Panc1 (cell line): ENCODE results near the gene USP24.

Experiments
- SIN3A ChIP-seq: IDR thresholded peaks from 2 replicates; pipeline ENCODE4 v1.6.1; 2012; ENCODE audit warnings: low read depth, mild to moderate bottlenecking, low read length, moderate library complexity, borderline replicate concordance; ENCODE audit not compliant: insufficient read depth
- TF ChIP-seq, protein P1 (sequence below): fragments of 450-650 bp; IDR thresholded peaks from 2 replicates; pipeline ENCODE4 v1.5.1; 2017; ENCODE audit warnings: mild to moderate bottlenecking

DNA sequence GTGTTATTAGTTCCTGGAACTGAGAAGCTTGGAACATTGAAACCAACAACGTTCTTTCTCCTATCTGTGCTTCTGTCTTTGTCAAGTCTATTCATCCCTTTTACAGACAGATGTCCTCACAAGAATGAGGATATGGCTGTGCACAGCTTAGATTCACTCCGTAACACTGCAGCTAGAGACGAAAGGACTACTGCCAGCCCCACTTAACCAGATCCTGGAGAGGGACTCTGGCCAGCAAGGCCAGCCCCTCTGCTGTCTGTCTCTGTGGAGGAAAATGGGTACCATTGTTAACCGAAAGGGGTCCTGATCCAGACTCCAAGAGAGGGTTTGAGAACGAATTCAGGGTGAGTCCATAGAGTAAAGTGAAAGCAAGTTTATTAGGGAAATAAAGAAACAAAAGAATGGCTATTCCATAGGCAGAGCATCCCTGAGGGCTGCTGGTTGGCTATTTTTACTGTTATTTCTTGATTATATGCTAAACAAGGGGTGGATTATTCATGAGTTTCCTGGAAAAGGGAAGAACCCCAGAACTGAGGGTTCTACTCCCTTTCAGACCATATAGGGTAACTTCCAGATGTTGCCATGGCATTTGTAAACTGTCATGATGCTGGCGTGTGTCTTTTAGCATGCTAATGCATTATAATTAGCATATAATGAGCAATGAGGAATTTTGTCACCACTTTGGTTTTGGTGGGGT lies 17.4 kb upstream of the USP24 start:
- TF ChIP-seq, protein P1, sequence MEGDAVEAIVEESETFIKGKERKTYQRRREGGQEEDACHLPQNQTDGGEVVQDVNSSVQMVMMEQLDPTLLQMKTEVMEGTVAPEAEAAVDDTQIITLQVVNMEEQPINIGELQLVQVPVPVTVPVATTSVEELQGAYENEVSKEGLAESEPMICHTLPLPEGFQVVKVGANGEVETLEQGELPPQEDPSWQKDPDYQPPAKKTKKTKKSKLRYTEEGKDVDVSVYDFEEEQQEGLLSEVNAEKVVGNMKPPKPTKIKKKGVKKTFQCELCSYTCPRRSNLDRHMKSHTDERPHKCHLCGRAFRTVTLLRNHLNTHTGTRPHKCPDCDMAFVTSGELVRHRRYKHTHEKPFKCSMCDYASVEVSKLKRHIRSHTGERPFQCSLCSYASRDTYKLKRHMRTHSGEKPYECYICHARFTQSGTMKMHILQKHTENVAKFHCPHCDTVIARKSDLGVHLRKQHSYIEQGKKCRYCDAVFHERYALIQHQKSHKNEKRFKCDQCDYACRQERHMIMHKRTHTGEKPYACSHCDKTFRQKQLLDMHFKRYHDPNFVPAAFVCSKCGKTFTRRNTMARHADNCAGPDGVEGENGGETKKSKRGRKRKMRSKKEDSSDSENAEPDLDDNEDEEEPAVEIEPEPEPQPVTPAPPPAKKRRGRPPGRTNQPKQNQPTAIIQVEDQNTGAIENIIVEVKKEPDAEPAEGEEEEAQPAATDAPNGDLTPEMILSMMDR: no peak
- no peak for TF ChIP-seq SIN3A
